Metanephros (tissue), 2 donors: ENCODE data around the gene TIMM8B. TPM values are rescaled to one million over a fixed set of nuclear protein-coding genes. Genes with fewer than 3 reads are reported as not detected.

ENCODE experiments used
- small RNA-seq: library from RNA; depleted of rRNA; stranded (forward); fragments of <200 nt; gene quantifications from one replicate; pipeline ENCODE3, GENCODE V24; 2014; ENCODE audit warnings: low replicate concordance
- total RNA-seq: library from RNA; depleted of rRNA; stranded (reverse); fragments of >200 nt; gene quantifications from one replicate; pipeline ENCODE4 v1.2.3, GENCODE V29; 2014

TIMM8B gene, protein sequence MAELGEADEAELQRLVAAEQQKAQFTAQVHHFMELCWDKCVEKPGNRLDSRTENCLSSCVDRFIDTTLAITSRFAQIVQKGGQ
- 47.6 TPM for total RNA-seq

GRCh38 chr11:112086422-112087191 lies at the start of gene TIMM8B, which contains the start of gene SDHD:
Gene TIMM8B (minus strand): TSS chr11:112086756. CDS start chr11:112086723, 33 bp downstream.
Gene SDHD (plus strand): TSS chr11:112086873. CDS start chr11:112086908, 35 bp downstream.

GRCh38 chr11:112073941-112074811 lies 12.4 kb downstream of the TIMM8B start, which contains the start of the genes NKAPD1 and PIH1D2:
Gene NKAPD1 (plus strand): TSS chr11:112074299. CDS start chr11:112075575, 1,276 bp downstream.
Gene PIH1D2 (minus strand): TSS chr11:112074017. CDS start chr11:112073174, 843 bp downstream.

Small RNA genes within 50 kb of the gene (small RNA-seq; reads per million reads assigned to genes)
- gene AP000907.3: not detected

Other genes with a start within 250 kb of the TIMM8B start
- 47.7 TPM for gene ALG9, start 215.2 kb downstream of the TIMM8B start, total RNA-seq
- 4.1 TPM for gene FDXACB1, start 207.6 kb downstream of the TIMM8B start, total RNA-seq
- 24.3 TPM for gene CFAP68, start 207.2 kb downstream of the TIMM8B start, total RNA-seq
- 54.8 TPM for gene CRYAB, start 175.0 kb downstream of the TIMM8B start, total RNA-seq
- 3.2 TPM for gene HSPB2, start 174.0 kb downstream of the TIMM8B start, total RNA-seq
- gene C11orf52, start 167.8 kb downstream of the TIMM8B start, total RNA-seq: 8.2 TPM
- gene DIXDC1, start 149.4 kb downstream of the TIMM8B start, total RNA-seq: 25.7 TPM
- 33.6 TPM for gene DLAT, start 61.3 kb downstream of the TIMM8B start, total RNA-seq
- 3.9 TPM for gene PIH1D2, start 12.7 kb downstream of the TIMM8B start, total RNA-seq
- gene NKAPD1, start 12.5 kb downstream of the TIMM8B start, total RNA-seq: 19.5 TPM
- 139 TPM for gene SDHD, start 117 bp upstream of the TIMM8B start, total RNA-seq
- 6.1 TPM for gene IL18, start 77.3 kb upstream of the TIMM8B start, total RNA-seq
- gene TEX12, start 80.6 kb upstream of the TIMM8B start, total RNA-seq: 1.3 TPM
- 6.7 TPM for gene BCO2, start 88.8 kb upstream of the TIMM8B start, total RNA-seq
- gene PTS, start 139.7 kb upstream of the TIMM8B start, total RNA-seq: 28.0 TPM
- not detected for gene PLET1, start 174.1 kb upstream of the TIMM8B start, total RNA-seq